HG03354 (cell line): ENCODE measurements around the gene WDR77.

Experiments
- ATAC-seq: cut with Tn5 transposase; IDR thresholded peaks from one replicate; pipeline ENCODE4 v1.9.1; 2021; ENCODE audit warnings: mild to moderate bottlenecking; ENCODE audit not compliant: unreplicated experiment, poor library complexity, severe bottlenecking

The WDR77 gene

DNA sequence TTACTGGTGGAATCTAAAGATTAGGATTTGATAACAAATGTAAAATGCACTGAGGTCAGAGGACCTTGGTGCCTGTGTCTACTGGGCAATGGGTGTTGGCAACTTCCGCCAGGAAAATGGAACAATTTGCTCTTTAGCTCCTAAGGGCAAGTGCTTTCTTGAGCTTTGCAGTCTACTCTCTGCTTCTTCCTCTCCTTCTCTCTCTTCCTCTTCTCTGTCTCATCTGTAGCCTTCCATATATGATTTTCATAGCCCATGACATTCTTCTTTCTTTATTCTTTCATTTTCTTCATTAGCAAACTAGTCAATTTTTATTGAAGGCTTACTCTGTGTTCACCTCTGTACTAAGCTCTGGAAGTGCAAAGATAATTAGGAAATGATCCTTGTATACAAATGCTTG lies 57.0 kb downstream of the WDR77 start:
- ATAC-seq: no peak
